H9 (cell line): ENCODE data around the gene XG. TPM values are rescaled to one million over a fixed set of nuclear protein-coding genes. Genes with fewer than 3 reads are reported as not detected.

Experiments used
- DNase-seq: peaks from one replicate; pipeline ENCODE4 v3.0.0-alpha.2; 2017
- H2AFZ ChIP-seq: one replicate; pipeline ENCODE4 v1.6.1; 2013; ENCODE audit warnings: mild to moderate bottlenecking, low read length, control low read depth, moderate library complexity
- H2AK5ac ChIP-seq: 2 replicates; pipeline ENCODE4 v1.6.1; 2013; ENCODE audit warnings: low read length, control low read depth, mixed read lengths; ENCODE audit not compliant: insufficient read length
- H2BK120ac ChIP-seq: one replicate; pipeline ENCODE4 v1.6.1; 2013; ENCODE audit warnings: low read depth, mild to moderate bottlenecking, low read length, control low read depth, inconsistent platforms; ENCODE audit not compliant: poor library complexity, severe bottlenecking
- H2BK12ac ChIP-seq: 2 replicates; pipeline ENCODE4 v1.6.1; 2013; ENCODE audit warnings: low read length, control low read depth, mixed read lengths, low read depth; ENCODE audit not compliant: insufficient read length
- H2BK15ac ChIP-seq: 2 replicates; pipeline ENCODE4 v1.6.1; 2013; ENCODE audit warnings: low read depth, low read length, control low read depth
- H2BK20ac ChIP-seq: one replicate; pipeline ENCODE4 v1.6.1; 2013; ENCODE audit warnings: low read depth, mild to moderate bottlenecking, low read length, control low read depth, inconsistent platforms; ENCODE audit not compliant: poor library complexity, severe bottlenecking
- H2BK5ac ChIP-seq: 2 replicates; pipeline ENCODE4 v1.6.1; 2013; ENCODE audit warnings: low read length, control low read depth, mixed read lengths; ENCODE audit not compliant: insufficient read length
- H3K14ac ChIP-seq: 2 replicates; pipeline ENCODE4 v1.6.1; 2013; ENCODE audit warnings: low read length, control low read depth; ENCODE audit not compliant: insufficient read depth
- H3K18ac ChIP-seq: 2 replicates; pipeline ENCODE4 v1.6.1; 2013; ENCODE audit warnings: low read depth, mild to moderate bottlenecking, mixed read lengths, low read length, control low read depth; ENCODE audit not compliant: insufficient read length
- H3K23ac ChIP-seq: 2 replicates; pipeline ENCODE4 v1.6.1; 2013; ENCODE audit warnings: low read length, control low read depth, mixed read lengths, low read depth; ENCODE audit not compliant: insufficient read length
- H3K23me2 ChIP-seq: 2 replicates; pipeline ENCODE4 v1.6.1; 2013; ENCODE audit warnings: low read depth, mild to moderate bottlenecking, mixed read lengths, low read length, control low read depth; ENCODE audit not compliant: insufficient read length, poor library complexity, severe bottlenecking
- H3K27ac ChIP-seq: 2 replicates; pipeline ENCODE4 v1.5.1; 2013; ENCODE audit warnings: low read length, control low read depth, mixed read lengths, low read depth; ENCODE audit not compliant: insufficient read length
- H3K27me3 ChIP-seq: 2 replicates; pipeline ENCODE4 v1.6.1; 2013; ENCODE audit warnings: low read length, control low read depth, inconsistent platforms; ENCODE audit not compliant: insufficient read depth
- H3K4ac ChIP-seq: 2 replicates; pipeline ENCODE4 v1.6.1; 2013; ENCODE audit warnings: low read depth, mild to moderate bottlenecking, control low read depth, inconsistent platforms, low read length, moderate library complexity
- H3K4me1 ChIP-seq: 2 replicates; pipeline ENCODE4 v1.6.1; 2013; ENCODE audit warnings: low read length, control low read depth, inconsistent platforms; ENCODE audit not compliant: insufficient read depth
- H3K4me2 ChIP-seq: 2 replicates; pipeline ENCODE4 v1.6.1; 2013; ENCODE audit warnings: low read length, control low read depth, mixed read lengths; ENCODE audit not compliant: insufficient read length, insufficient read depth
- H3K56ac ChIP-seq: 2 replicates; pipeline ENCODE4 v1.6.1; 2013; ENCODE audit warnings: low read depth, mild to moderate bottlenecking, mixed read lengths, low read length, control low read depth; ENCODE audit not compliant: insufficient read length
- H3K79me1 ChIP-seq: 2 replicates; pipeline ENCODE4 v1.6.1; 2013; ENCODE audit warnings: low read depth, mild to moderate bottlenecking, moderate library complexity, low read length, control low read depth, inconsistent platforms; ENCODE audit not compliant: insufficient read depth, poor library complexity, severe bottlenecking
- H3K79me2 ChIP-seq: 2 replicates; pipeline ENCODE4 v1.6.1; 2013; ENCODE audit warnings: low read length, control low read depth, inconsistent platforms; ENCODE audit not compliant: insufficient read depth
- H3K9ac ChIP-seq: 2 replicates; pipeline ENCODE4 v1.6.1; 2013; ENCODE audit warnings: low read length, control low read depth, mixed read lengths; ENCODE audit not compliant: insufficient read length; ENCODE audit errors: extremely low read depth
- H3K9me3 ChIP-seq: one replicate; pipeline ENCODE4 v1.6.1; 2013; ENCODE audit warnings: low read depth, low read length, inconsistent platforms; ENCODE audit not compliant: control insufficient read depth
- H3T11ph ChIP-seq: one replicate; pipeline ENCODE4 v1.6.1; 2013; ENCODE audit warnings: mild to moderate bottlenecking, low read length, control low read depth, inconsistent platforms
- H4K20me1 ChIP-seq: one replicate; pipeline ENCODE4 v1.6.1; 2013; ENCODE audit not compliant: control insufficient read depth, insufficient read length, insufficient read depth
- H4K5ac ChIP-seq: 2 replicates; pipeline ENCODE4 v1.6.1; 2013; ENCODE audit warnings: low read depth, mild to moderate bottlenecking, mixed read lengths, low read length, control low read depth; ENCODE audit not compliant: insufficient read length
- H4K8ac ChIP-seq: replicated peaks from 2 replicates; pipeline ENCODE4 v1.6.1; 2013; ENCODE audit warnings: low read length, control low read depth, mixed read lengths, low read depth; ENCODE audit not compliant: insufficient read length
- H4K91ac ChIP-seq: 2 replicates; pipeline ENCODE4 v1.6.1; 2013; ENCODE audit warnings: low read depth, mild to moderate bottlenecking, moderate library complexity, mixed read lengths, low read length, control low read depth; ENCODE audit not compliant: insufficient read length
- H3K27ac Mint-ChIP-seq, 3 experiments: 2 replicates in 2 of 3; 3 replicates in 1 of 3; pipeline ENCODE4 v1.8.0; 2020 to 2021; ENCODE audit warnings: mixed read lengths in 3 of 3, mild to moderate bottlenecking in 1 of 3, moderate library complexity in 1 of 3
- H3K27me3 Mint-ChIP-seq: 2 replicates; pipeline ENCODE4 v1.8.0; 2021; ENCODE audit warnings: low read depth, mild to moderate bottlenecking, moderate library complexity, mixed read lengths
- H3K36me3 Mint-ChIP-seq, 3 experiments: 2 replicates in 2 of 3; 3 replicates in 1 of 3; pipeline ENCODE4 v1.8.0; 2020 to 2021; ENCODE audit warnings: low read depth in 3 of 3, mixed read lengths in 3 of 3; ENCODE audit not compliant: insufficient read depth in 1 of 3
- H3K4me1 Mint-ChIP-seq, 2 experiments: 2 replicates each; pipeline ENCODE4 v1.8.0; 2020; ENCODE audit warnings: mixed read lengths in 2 of 2
- H3K4me3 Mint-ChIP-seq, 2 experiments: 2 replicates in 1 of 2; 3 replicates in 1 of 2; pipeline ENCODE4 v1.8.0; 2020 to 2021; ENCODE audit warnings: mild to moderate bottlenecking in 2 of 2, mixed read lengths in 2 of 2, moderate library complexity in 1 of 2
- H3K9me3 Mint-ChIP-seq, 2 experiments: 2 replicates in 1 of 2; 3 replicates in 1 of 2; pipeline ENCODE4 v1.8.0; 2020; ENCODE audit warnings: mild to moderate bottlenecking in 2 of 2, mixed read lengths in 2 of 2, moderate library complexity in 1 of 2
- WGBS: extraction: QIAGEN DNeasy Blood & Tissue Kit; methylation state at CpG from one replicate; pipeline ENCODE4 v1.1.7; 2013; ENCODE audit warnings: missing lambda C conversion rate, low lambda C conversion rate, mixed read lengths; ENCODE audit not compliant: insufficient read length; ENCODE audit errors: extremely low coverage; 5-methylcytosine and 5-hydroxymethylcytosine counted together
- total RNA-seq: library from RNA; stranded (reverse); gene quantifications from 2 replicates; pipeline ENCODE4 v1.2.1, GENCODE V29; 2021
- TF ChIP-seq, protein P1 (sequence below): fragments of 200-600 bp; sonication (generic); conservative IDR thresholded peaks from 3 replicates; pipeline ENCODE4 v1.8.0; 2021; ENCODE audit warnings: antibody characterized with exemption, mild to moderate bottlenecking

Gene XG
- total RNA-seq, 1 experiment from 2014 or later = 1.1 TPM

DNA sequence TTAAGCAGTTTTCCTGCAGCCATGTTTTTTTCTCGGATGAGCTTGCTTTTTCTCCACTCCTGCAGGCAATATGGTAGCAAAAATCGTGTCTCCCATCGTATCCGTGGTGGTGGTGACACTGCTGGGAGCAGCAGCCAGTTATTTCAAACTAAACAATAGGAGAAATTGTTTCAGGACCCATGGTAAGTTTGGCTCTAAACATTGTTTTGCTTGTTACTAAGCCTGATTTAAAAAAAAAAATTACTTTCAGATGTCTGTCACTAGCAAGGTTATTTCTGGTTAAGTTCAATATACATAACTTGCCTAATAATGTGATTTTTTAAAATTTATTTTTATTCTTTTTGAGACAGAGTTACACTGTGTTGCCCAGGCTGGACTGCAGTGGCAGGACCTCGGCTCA lies 59.4 kb downstream of the XG start:
- Histone ChIP-seq H4K91ac (no peak overlapping the region), H3K4ac (no peak overlapping the region), H2BK5ac (no peak overlapping the region), H2AFZ (no peak overlapping the region), H2BK12ac (no peak overlapping the region), H4K5ac (no peak overlapping the region), H3K79me1 (no peaks in the 10 kb centered on the region), H2AK5ac (no peak overlapping the region), H3K9me3 (no peaks in the 10 kb centered on the region), H2BK20ac (no peak overlapping the region), H2BK120ac (no peak overlapping the region), H3K9ac (no peak overlapping the region), H3K79me2 (no peaks in the 10 kb centered on the region), H4K8ac (no peak overlapping the region), H3K23ac (no peak overlapping the region), H4K20me1 (no peaks in the 10 kb centered on the region), H3K23me2 (no peaks in the 10 kb centered on the region), H3T11ph (no peak overlapping the region), H3K27me3 (no peaks in the 10 kb centered on the region), H3K4me2 (no peak overlapping the region), H3K4me1 (peaks cover 8% of the 10 kb centered on the region; the same call in 1 of the 2 replicates), H2BK15ac (no peak overlapping the region), H3K18ac (no peak overlapping the region), H3K56ac (no peak overlapping the region), H3K27ac (no peak overlapping the region), H3K14ac (no peak overlapping the region)
- WGBS = no CpG with 5 or more reads among the region's 5 CpGs
- Mint-ChIP-seq H3K9me3 (peaks cover 9 to 11% of the 10 kb centered on the region in 2 experiments; a peak in 4 of 5 replicates), H3K36me3 (peaks cover 10 to 23% (median 11%) of the 10 kb centered on the region in 3 experiments), H3K27me3 (no peaks in the 10 kb centered on the region), H3K4me1 (peaks cover 28 to 30% of the 10 kb centered on the region in 2 experiments), H3K4me3 (no peak overlapping the region), H3K27ac (no peak overlapping the region; a peak in 1 of 7 replicates)
- TF ChIP-seq, protein P1, sequence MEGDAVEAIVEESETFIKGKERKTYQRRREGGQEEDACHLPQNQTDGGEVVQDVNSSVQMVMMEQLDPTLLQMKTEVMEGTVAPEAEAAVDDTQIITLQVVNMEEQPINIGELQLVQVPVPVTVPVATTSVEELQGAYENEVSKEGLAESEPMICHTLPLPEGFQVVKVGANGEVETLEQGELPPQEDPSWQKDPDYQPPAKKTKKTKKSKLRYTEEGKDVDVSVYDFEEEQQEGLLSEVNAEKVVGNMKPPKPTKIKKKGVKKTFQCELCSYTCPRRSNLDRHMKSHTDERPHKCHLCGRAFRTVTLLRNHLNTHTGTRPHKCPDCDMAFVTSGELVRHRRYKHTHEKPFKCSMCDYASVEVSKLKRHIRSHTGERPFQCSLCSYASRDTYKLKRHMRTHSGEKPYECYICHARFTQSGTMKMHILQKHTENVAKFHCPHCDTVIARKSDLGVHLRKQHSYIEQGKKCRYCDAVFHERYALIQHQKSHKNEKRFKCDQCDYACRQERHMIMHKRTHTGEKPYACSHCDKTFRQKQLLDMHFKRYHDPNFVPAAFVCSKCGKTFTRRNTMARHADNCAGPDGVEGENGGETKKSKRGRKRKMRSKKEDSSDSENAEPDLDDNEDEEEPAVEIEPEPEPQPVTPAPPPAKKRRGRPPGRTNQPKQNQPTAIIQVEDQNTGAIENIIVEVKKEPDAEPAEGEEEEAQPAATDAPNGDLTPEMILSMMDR = no peak
- DNase-seq = no peak
